ENCODE data around the gene YIPF4.
"Not testable (repeated sequence)": the region's sequence is repeated elsewhere in the genome, so short reads cannot be mapped to it uniquely, and the experiment has no call there.

The YIPF4 gene

GRCh38 chr2:32289165-32289999 is 11.7 kb downstream of the YIPF4 start:
- DNase-seq, result no peak

GRCh38 chr2:32290000-32290339 is 12.3 kb downstream of the YIPF4 start:
- DNase-seq, result no peak

GRCh38 chr2:32291746-32292145 is 14.0 kb downstream of the YIPF4 start:
- no peak for DNase-seq

GRCh38 chr2:32293493-32293892 is 15.8 kb downstream of the YIPF4 start:
- not testable (repeated sequence) for DNase-seq

- DNase-seq, result not testable (repeated sequence)
Observed at GRCh38 chr2:32293966-32294562, 16.4 kb downstream of the YIPF4 start.

GRCh38 chr2:32310577-32310976 is 32.9 kb downstream of the YIPF4 start:
- no peak for DNase-seq

- DNase-seq, result no peak
Observed at GRCh38 chr2:32314886-32315285, 37.2 kb downstream of the YIPF4 start.

- not testable (repeated sequence) for DNase-seq
Observed at GRCh38 chr2:32328679-32329078, 51.0 kb downstream of the YIPF4 start.

GRCh38 chr2:32329180-32329980 is 51.7 kb downstream of the YIPF4 start:
- DNase-seq, result not testable (repeated sequence)

GRCh38 chr2:32330136-32330535 is 52.4 kb downstream of the YIPF4 start:
- no peak for DNase-seq

- DNase-seq, result no peak
Observed at GRCh38 chr2:32342801-32343200, 65.1 kb downstream of the YIPF4 start.

GRCh38 chr2:32350797-32351196 is 73.1 kb downstream of the YIPF4 start:
- not testable (repeated sequence) for DNase-seq

GRCh38 chr2:32355976-32356680 is 78.4 kb downstream of the YIPF4 start:
- no peak for DNase-seq

GRCh38 chr2:32356681-32357317 is 79.1 kb downstream of the YIPF4 start, which contains the start of gene BIRC6:
TSS of gene BIRC6 (plus strand) at chr2:32357023. CDS start at chr2:32357162, 139 bp downstream.
- peak; percentile 77 for DNase-seq

- DNase-seq, result no peak
Observed at GRCh38 chr2:32357318-32358110, 79.8 kb downstream of the YIPF4 start.

- no peak for DNase-seq
Observed at GRCh38 chr2:32358111-32358482, 80.4 kb downstream of the YIPF4 start.

GRCh38 chr2:32360416-32360815 is 82.7 kb downstream of the YIPF4 start:
- no peak for DNase-seq

GRCh38 chr2:32362997-32363396 is 85.3 kb downstream of the YIPF4 start:
- DNase-seq, result not testable (repeated sequence)

- no peak for DNase-seq
Observed at GRCh38 chr2:32363597-32363996, 85.9 kb downstream of the YIPF4 start.

- DNase-seq, result not testable (repeated sequence)
Observed at GRCh38 chr2:32364290-32364689, 86.6 kb downstream of the YIPF4 start.

- DNase-seq, result not testable (repeated sequence)
Observed at GRCh38 chr2:32365679-32366078, 88.0 kb downstream of the YIPF4 start.
